ENCODE data around the gene MRFAP1.
"Not testable (repeated sequence)": the region's sequence is repeated elsewhere in the genome, so short reads cannot be mapped to it uniquely, and the experiment has no call there.

Gene MRFAP1

DNA sequence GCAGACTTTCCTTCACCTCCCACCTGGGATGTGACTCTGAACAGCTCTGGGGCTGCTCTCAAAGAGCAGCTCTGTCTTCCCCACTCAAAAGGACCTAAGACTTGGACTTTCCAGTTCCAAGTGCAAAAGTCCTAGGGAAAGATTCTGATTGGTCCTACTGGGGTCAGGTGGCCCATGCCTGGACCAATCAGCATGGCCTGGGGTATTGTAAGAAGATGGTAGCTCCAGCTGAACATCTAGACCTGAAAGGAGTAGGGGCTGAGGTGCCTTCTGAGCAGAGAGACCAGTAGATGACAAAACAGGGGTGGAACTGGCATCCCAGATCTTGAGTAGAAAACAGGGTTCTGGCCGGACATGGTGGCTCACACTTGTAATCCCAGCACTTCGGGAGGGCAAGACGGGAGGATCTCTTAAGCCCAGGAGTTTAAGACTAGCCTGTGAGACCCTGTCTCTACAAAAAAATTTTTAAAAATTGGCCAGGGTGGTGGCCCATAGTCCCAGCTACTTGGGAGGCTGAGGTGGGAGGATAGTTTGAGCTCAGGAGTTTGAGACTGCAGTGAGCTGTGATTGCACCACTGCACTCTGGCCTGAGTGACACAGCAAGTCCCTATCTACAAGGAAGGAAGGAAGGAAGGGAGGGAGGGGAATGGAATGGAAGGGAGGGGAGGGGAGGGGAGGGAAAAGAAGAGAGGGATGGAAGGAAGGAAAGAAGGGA lies 27.4 kb upstream of the MRFAP1 start:
- no peak for DNase-seq

DNA sequence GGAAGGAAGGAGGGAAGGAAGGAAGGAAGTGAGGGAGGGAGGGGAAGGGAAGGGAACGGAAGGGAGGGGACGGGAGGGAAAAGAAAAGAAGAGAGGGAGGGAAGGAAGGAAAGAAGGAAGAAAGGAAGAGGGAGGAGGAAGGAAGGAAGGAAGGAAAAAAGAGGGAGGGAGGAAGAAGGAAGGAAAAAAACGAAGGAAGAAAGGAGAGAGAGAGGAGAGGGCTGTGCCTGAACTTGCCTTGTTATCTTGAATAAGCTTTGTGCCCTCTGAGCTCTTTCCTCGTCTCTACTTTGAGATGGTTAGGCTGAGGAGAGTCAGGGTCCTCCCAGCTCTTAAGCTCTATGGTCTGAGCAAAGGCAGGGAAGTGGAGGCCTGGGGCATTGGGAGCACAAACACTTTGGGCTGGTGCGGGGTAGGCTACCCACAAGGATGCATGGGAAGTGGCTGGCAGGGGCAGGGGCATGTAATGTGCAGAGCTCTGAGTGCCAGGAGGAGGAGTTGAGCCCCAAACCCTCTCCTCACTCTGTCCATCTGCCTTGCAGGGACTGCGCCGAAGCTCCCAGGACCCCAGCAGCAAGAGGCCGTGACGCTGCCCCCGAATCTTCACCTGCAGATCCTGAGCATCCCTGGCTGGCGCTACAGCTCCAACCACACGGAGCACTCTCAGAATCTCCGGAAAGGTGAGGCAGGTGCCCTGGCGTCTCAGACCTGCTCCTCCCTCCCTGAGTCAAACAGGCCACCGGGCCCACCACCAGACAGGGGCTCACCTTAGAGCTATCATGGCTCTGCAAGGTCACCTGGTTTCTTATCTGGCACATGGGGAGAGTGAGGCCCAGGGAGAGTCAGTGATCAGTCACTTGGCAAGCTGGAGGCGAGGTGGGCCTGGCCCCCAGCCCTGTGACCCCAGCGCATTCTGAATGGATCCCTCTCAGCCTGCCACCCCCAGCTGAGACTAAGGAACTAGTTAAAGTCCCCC lies 26.5 kb upstream of the MRFAP1 start:
- DNase-seq: no peak

GRCh38 chr4:6614701-6615230 lies 25.7 kb upstream of the MRFAP1 start:
- no peak for DNase-seq

GRCh38 chr4:6616087-6616995 lies 24.1 kb upstream of the MRFAP1 start:
- no peak for DNase-seq

GRCh38 chr4:6617246-6617645 lies 23.2 kb upstream of the MRFAP1 start:
- no peak for DNase-seq

- DNase-seq: no peak
Measured at GRCh38 chr4:6618386-6619115, 21.9 kb upstream of the MRFAP1 start.

GRCh38 chr4:6619116-6619465 lies 21.4 kb upstream of the MRFAP1 start:
- DNase-seq: no peak

DNA sequence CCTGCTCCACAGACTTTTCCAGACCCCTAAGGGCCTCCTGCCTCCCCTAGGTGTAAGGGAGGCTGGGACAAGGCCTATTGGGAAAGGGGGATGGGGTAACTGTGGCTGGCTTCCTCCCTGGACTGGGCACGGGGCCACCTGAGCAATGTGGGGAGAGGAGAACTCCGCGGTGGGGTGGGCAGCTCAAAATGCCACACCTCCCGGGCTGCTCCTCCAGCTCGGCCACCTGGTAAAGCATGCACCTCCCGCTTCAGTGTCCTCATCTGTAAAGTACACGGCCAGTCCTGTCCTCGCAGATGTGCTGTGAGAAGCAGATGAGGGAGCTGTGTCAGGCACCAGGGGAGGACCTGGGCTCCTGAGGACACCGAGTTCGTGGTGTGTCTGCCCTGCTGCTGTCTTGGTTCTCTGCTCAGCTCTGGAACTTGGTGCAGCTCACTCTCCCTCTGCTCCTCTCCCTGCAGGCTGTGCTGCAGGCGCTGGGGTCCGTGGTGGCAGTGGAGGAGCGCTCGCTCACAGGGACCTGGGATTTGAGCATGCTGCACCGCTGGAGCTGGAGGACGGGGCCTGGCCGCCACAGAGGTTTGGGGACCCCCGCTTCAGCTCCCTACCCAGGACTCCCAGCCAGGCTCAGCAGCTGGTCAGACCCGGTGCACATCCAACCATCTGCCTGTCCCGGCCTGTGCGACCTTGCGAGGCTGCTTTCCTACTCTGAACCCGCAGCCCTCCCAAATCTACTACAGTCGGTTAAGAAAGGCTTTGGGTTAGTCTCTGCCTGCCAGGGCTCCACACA lies 20.8 kb upstream of the MRFAP1 start:
- DNase-seq: no peak

- no peak for DNase-seq
Measured at GRCh38 chr4:6620296-6620695, 20.2 kb upstream of the MRFAP1 start.

GRCh38 chr4:6620891-6621555 lies 19.5 kb upstream of the MRFAP1 start:
- DNase-seq: no peak

- DNase-seq: no peak
Measured at GRCh38 chr4:6621556-6621927, 18.9 kb upstream of the MRFAP1 start.

- no peak for DNase-seq
Measured at GRCh38 chr4:6622744-6623143, 17.7 kb upstream of the MRFAP1 start.

GRCh38 chr4:6625256-6625655 lies 15.2 kb upstream of the MRFAP1 start:
- DNase-seq: no peak

DNA sequence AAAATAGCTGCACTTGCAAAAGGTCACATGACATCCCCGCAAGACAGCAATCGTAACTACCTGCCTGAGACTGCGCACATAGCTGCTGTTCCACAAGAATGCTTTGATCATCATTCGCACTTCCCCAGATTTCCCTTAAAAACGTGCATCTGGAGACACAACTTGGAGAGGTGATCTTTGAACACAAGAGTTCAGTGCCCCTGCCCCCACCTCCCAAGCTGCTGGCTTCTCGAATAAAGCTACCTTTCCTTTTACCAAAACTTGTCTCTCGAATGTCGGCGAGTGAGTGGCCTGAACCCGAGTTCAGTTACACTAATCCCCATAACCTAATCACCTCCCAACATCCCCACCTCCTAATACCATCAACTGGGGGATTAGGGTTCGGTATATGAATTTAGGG lies 14.4 kb upstream of the MRFAP1 start:
- DNase-seq: no peak

DNA sequence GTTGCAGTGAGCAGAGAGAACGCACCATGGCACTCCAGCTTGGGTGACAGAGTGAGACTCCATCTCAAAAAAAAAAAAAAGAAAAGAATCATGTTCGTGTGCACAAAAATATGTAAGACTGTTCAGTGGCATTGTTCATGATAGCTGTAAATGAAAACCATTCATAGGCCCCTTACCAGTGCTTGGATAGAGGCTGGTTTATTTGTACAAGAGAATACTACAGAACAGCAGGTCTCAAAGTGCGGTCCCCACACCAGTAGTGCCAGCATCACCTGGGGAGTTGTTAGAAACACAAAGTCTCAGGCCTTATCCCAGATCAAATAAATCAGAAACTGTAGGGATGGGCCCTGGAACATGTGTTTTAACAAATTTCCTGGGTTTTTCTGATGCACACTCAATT lies 12.7 kb upstream of the MRFAP1 start:
- DNase-seq: no peak

DNA sequence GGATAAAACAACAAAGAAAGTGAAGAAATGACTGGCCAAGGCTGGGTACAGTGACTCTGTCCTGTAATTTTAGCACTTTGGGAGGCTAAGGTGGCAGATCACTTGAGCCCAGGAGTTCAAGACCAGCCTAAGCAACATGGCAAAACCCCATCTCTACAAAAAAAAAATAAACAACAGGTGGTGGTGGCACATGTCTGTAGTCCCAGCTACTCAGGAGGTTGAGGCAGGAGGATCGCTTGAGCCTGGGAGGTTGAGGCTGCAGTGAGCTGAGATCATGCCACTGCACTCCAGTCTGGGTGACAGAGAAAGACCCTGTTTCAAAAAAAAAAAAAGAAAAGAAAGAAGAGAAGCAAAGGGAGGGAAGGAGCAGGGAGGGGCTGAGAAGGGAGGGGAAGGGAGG lies 12.0 kb upstream of the MRFAP1 start:
- DNase-seq: not testable (repeated sequence)

- DNase-seq: no peak
Measured at GRCh38 chr4:6632125-6632524, 8.4 kb upstream of the MRFAP1 start.

DNA sequence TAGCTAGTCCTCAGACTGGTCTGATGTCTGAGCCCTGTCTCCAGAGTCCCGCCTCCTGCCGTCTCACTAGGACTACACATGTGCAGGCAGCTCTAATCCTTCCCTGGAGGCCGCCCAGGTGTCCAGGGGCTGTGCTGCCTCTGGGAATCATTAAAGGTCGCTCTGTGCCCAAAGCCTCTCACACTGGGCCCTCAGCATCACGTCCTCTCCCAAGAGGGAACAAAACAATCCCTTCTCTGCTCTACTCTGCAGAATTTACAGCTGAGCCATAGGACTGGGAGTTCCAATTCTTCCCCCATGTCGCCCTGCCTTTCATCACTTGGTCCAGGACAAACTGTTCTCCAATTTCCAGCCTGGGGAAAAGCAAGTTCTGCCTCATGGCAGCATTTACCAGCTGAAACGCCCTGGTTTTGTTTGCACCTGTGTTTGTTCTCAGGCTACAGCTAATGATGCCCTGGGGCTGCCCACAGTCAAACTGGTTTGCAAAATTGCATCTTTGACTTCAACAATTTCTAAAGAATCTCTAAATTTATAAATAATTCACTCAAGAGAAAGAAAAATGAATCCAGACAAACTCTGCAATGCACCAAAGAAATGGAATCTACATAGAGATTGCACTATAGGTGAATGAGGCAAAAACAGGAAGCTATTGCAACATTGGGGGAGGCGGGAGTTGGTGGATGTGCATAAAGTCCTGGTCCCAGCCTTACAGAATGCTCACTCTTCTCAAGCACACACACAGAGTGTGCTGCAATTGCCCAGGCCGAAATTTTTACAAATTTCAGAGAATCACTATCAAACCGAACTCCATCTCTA lies 7.2 kb upstream of the MRFAP1 start:
- no peak for DNase-seq

DNA sequence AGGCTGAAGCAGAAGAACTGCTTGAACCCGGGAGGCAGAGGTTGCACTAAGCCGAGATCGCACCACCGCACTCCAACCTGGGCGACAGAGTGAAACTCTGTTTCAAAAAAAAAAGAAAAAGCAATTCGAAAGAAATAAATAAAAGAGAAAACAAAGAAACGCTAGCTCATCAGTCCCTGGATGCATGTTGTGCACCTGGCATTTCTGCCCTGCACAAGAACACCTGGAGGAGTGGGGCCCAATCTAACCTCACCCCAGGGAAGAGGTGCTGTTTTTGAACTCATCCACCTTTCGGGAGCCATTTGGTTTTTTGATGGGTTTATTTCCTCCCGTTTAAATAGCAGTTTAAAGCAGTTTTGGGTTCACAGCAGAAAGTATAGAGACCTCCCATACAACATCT lies 5.7 kb upstream of the MRFAP1 start:
- DNase-seq: no peak

DNA sequence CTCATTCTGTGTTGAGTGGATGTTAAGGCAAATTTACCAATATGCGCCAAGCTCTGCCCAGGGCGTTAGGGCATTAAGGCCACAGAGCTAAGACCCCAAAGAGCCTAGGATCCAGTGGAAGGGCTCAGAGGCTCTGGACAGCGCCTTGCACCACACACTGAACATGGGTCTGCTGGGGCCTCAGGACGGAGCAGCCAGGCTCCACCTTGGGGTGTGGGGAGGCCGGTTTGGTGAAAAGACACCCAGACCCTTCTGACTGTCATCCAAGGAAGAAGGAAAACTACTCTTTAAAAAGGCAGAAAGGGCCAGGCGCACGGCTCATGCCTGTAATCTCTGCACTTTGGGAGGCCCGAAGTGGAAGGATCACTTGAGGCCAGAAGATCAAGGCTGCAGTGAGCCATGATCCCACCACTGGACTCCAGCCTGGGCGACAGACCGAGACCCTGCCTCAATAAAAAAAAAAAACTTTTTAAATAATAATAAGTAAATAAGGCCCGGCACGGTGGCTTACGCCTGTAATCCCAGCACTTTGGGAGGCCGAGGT lies 1.3 kb upstream of the MRFAP1 start:
- no peak for DNase-seq

Data from CD4-positive, alpha-beta T cell treated with Interleukin-15 for 1 hour (primary cell).